Colonic mucosa (tissue), 4 donors: Measurements from ENCODE around the gene SCAMP2. TPM values are rescaled to one million over a fixed set of nuclear protein-coding genes. Genes with fewer than 3 reads are reported as not detected.

ENCODE experiments used
- DNase-seq: peaks from one replicate; pipeline ENCODE4 v3.0.0-alpha.2; 2020
- H3K27ac ChIP-seq: fragments of 200-600 bp; one replicate; pipeline ENCODE4 v1.8.0; 2021
- H3K27me3 ChIP-seq: fragments of 200-600 bp; one replicate; pipeline ENCODE4 v1.8.0; 2021
- H3K36me3 ChIP-seq: fragments of 200-600 bp; one replicate; pipeline ENCODE4 v1.8.0; 2021
- H3K4me1 ChIP-seq: fragments of 200-600 bp; one replicate; pipeline ENCODE4 v1.8.0; 2021; ENCODE audit warnings: mild to moderate bottlenecking
- H3K4me3 ChIP-seq: fragments of 200-600 bp; one replicate; pipeline ENCODE4 v1.8.0; 2021
- H3K9ac ChIP-seq, 2 donors: one replicate each; pipeline ENCODE4 v1.7.0; 2013; ENCODE audit warnings: control low read depth in 2 of 2, low read depth in 2 of 2, low read length in 2 of 2
- H3K9me3 ChIP-seq: fragments of 200-600 bp; one replicate; pipeline ENCODE4 v1.8.0; 2021
- CTCF ChIP-seq: fragments of 200-600 bp; IDR thresholded peaks from one replicate; pipeline ENCODE4 v1.8.0; 2022; ENCODE audit warnings: antibody characterized with exemption, mild to moderate bottlenecking
- intact Hi-C: fragments of 100-400 bp; cut with DNase I; formaldehyde crosslinking; loops from one replicate; pipeline ENCODE4 v1.14.1; 2022
- total RNA-seq, 2 donors: library from RNA; stranded (reverse); fragmentation: NEBNext Ultra II Directional in 1 of 2; extraction: Animal tissue kit (Norgen Biotek cat#: 25700) in 1 of 2; gene quantifications; one replicate each; pipeline ENCODE4 v1.2.1, GENCODE V29; 2021
- donor health status: healthy.
- donor health status: DM: no; HTN: no; CAD: no.
- donor health status: DM: no; HTN: no; CAD: no.

SCAMP2 gene
- total RNA-seq, 2 donors from 2014 or later = 152 to 204 TPM

- Histone ChIP-seq H3K27ac (no peak overlapping the region), H3K9me3 (no peaks in the 10 kb centered on the region), H3K9ac (no peak overlapping the region), H3K36me3 (no peaks in the 10 kb centered on the region), H3K4me3 (no peak overlapping the region), H3K27me3 (peaks cover 9% of the 10 kb centered on the region), H3K4me1 (peaks cover 7% of the 10 kb centered on the region)
- DNase-seq = no peak
- intact Hi-C loops = no loop called here
- TF ChIP-seq CTCF = no peak
Observed at GRCh38 chr15:74823324-74823723, 49.8 kb downstream of the SCAMP2 start.

- peaks cover 12% of the 10 kb centered on the region for H3K4me1 ChIP-seq
- DNase-seq = no peak
- no peak overlapping the region for H3K4me3 ChIP-seq
- TF ChIP-seq CTCF = no peak
- no peaks in the 10 kb centered on the region for H3K9me3 ChIP-seq
- H3K27me3 ChIP-seq = peaks cover 3% of the 10 kb centered on the region
- H3K27ac ChIP-seq = no peak overlapping the region
- H3K9ac ChIP-seq = no peak overlapping the region
- no peaks in the 10 kb centered on the region for H3K36me3 ChIP-seq
- intact Hi-C loops = no loop called here
Observed at GRCh38 chr15:74822233-74822632, 50.9 kb downstream of the SCAMP2 start.

- H3K36me3 ChIP-seq = no peaks in the 10 kb centered on the region
- peaks cover 12% of the 10 kb centered on the region for H3K4me1 ChIP-seq
- no peak for TF ChIP-seq CTCF
- no peak overlapping the region for H3K27ac ChIP-seq
- no peak for DNase-seq
- H3K9ac ChIP-seq = no peak overlapping the region
- intact Hi-C loops = no loop called here
- no peaks in the 10 kb centered on the region for H3K9me3 ChIP-seq
- no peak overlapping the region for H3K4me3 ChIP-seq
- no peaks in the 10 kb centered on the region for H3K27me3 ChIP-seq
Observed at GRCh38 chr15:74821790-74822158, 51.4 kb downstream of the SCAMP2 start.

GRCh38 chr15:74821091-74821789, 51.9 kb downstream of the SCAMP2 start:
- H3K9ac ChIP-seq = no peak overlapping the region
- H3K9me3 ChIP-seq = no peaks in the 10 kb centered on the region
- no peak for TF ChIP-seq CTCF
- peaks cover 12% of the 10 kb centered on the region for H3K4me1 ChIP-seq
- DNase-seq = no peak
- intact Hi-C loops = no loop called here
- H3K4me3 ChIP-seq = no peak overlapping the region
- H3K27me3 ChIP-seq = no peaks in the 10 kb centered on the region
- H3K36me3 ChIP-seq = no peaks in the 10 kb centered on the region
- no peak overlapping the region for H3K27ac ChIP-seq

GRCh38 chr15:74820056-74820455, 53.1 kb downstream of the SCAMP2 start:
- Histone ChIP-seq H3K9me3 (no peaks in the 10 kb centered on the region), H3K36me3 (no peaks in the 10 kb centered on the region), H3K4me1 (peaks cover 14% of the 10 kb centered on the region), H3K9ac (no peak overlapping the region), H3K27ac (no peak overlapping the region), H3K4me3 (no peak overlapping the region), H3K27me3 (no peaks in the 10 kb centered on the region)
- no peak for DNase-seq
- intact Hi-C loops = no loop called here
- no peak for TF ChIP-seq CTCF
